ENCODE data around the gene EPHA6.
"Not testable (repeated sequence)": the region's sequence is repeated elsewhere in the genome, so short reads cannot be mapped to it uniquely, and the experiment has no call there.

EPHA6 gene

GRCh38 chr3:97510795-97511194, 696.4 kb downstream of the EPHA6 start:
- Histone ChIP-seq H3K27me3 (ENCODE audit: insufficient read depth, low read length) (no peaks in the 10 kb centered on the region), H3K9ac (ENCODE audit: low read depth, low read length) (no peak overlapping the region), H3K36me3 (ENCODE audit: insufficient read depth, low read length) (no peaks in the 10 kb centered on the region), H3K9me3 (ENCODE audit: insufficient read depth, low read depth, low read length) (no peaks in the 10 kb centered on the region), H3K4me1 (ENCODE audit: insufficient read depth, low read length) (no peaks in the 10 kb centered on the region), H3K27ac (ENCODE audit: low read depth, low read length) (no peak overlapping the region), H3K4me3 (ENCODE audit: low read length) (no peak overlapping the region)
- WGBS = 71% methylated on average over 4 of the region's 4 CpGs

- no peaks in the 10 kb centered on the region for H3K27me3 ChIP-seq (ENCODE audit: insufficient read depth, low read length)
- 86% methylated on average over 1 of the region's 2 CpGs for WGBS
- no peaks in the 10 kb centered on the region for H3K36me3 ChIP-seq (ENCODE audit: insufficient read depth, low read length)
- no peaks in the 10 kb centered on the region for H3K4me1 ChIP-seq (ENCODE audit: insufficient read depth, low read length)
- H3K9me3 ChIP-seq (ENCODE audit: insufficient read depth, low read depth, low read length) = no peaks in the 10 kb centered on the region
- no peak overlapping the region for H3K27ac ChIP-seq (ENCODE audit: low read depth, low read length)
- no peak overlapping the region for H3K9ac ChIP-seq (ENCODE audit: low read depth, low read length)
- no peak overlapping the region for H3K4me3 ChIP-seq (ENCODE audit: low read length)
These were observed 700.7 kb downstream of the EPHA6 start for GRCh38 chr3:97515076-97515475.

GRCh38 chr3:97530691-97531090, 716.3 kb downstream of the EPHA6 start:
- Histone ChIP-seq H3K4me1 (ENCODE audit: insufficient read depth, low read length) (no peaks in the 10 kb centered on the region), H3K9me3 (ENCODE audit: insufficient read depth, low read depth, low read length) (no peaks in the 10 kb centered on the region), H3K27ac (ENCODE audit: low read depth, low read length) (no peak overlapping the region), H3K36me3 (ENCODE audit: insufficient read depth, low read length) (no peaks in the 10 kb centered on the region), H3K4me3 (ENCODE audit: low read length) (no peak overlapping the region), H3K9ac (ENCODE audit: low read depth, low read length) (no peak overlapping the region), H3K27me3 (ENCODE audit: insufficient read depth, low read length) (no peaks in the 10 kb centered on the region)
- no CpG with 5 or more reads among the region's 2 CpGs for WGBS

- H3K4me3 ChIP-seq (ENCODE audit: low read length); H3K36me3 ChIP-seq (ENCODE audit: insufficient read depth, low read length); H3K9ac ChIP-seq (ENCODE audit: low read depth, low read length); H3K9me3 ChIP-seq (ENCODE audit: insufficient read depth, low read depth, low read length); H3K4me1 ChIP-seq (ENCODE audit: insufficient read depth, low read length); H3K27me3 ChIP-seq (ENCODE audit: insufficient read depth, low read length); H3K27ac ChIP-seq (ENCODE audit: low read depth, low read length): not testable (repeated sequence)
- WGBS = 84% methylated on average over 6 of the region's 6 CpGs
These were observed 733.2 kb downstream of the EPHA6 start for GRCh38 chr3:97547573-97547972.

GRCh38 chr3:97550408-97550807, 736.0 kb downstream of the EPHA6 start:
- WGBS = 88% methylated on average over 2 of the region's 2 CpGs
- Histone ChIP-seq H3K4me3 (ENCODE audit: low read length) (no peak overlapping the region), H3K36me3 (ENCODE audit: insufficient read depth, low read length) (no peaks in the 10 kb centered on the region), H3K27me3 (ENCODE audit: insufficient read depth, low read length) (no peaks in the 10 kb centered on the region), H3K4me1 (ENCODE audit: insufficient read depth, low read length) (no peaks in the 10 kb centered on the region), H3K9me3 (ENCODE audit: insufficient read depth, low read depth, low read length) (peaks cover 7% of the 10 kb centered on the region; the same call in 1 of the 2 replicates), H3K9ac (ENCODE audit: low read depth, low read length) (no peak overlapping the region), H3K27ac (ENCODE audit: low read depth, low read length) (no peak overlapping the region)

GRCh38 chr3:97552186-97552585, 737.8 kb downstream of the EPHA6 start:
- no peaks in the 10 kb centered on the region for H3K36me3 ChIP-seq (ENCODE audit: insufficient read depth, low read length)
- H3K4me3 ChIP-seq (ENCODE audit: low read length) = no peak overlapping the region
- H3K27me3 ChIP-seq (ENCODE audit: insufficient read depth, low read length) = no peaks in the 10 kb centered on the region
- peaks cover 7% of the 10 kb centered on the region; the same call in 1 of the 2 replicates for H3K9me3 ChIP-seq (ENCODE audit: insufficient read depth, low read depth, low read length)
- H3K9ac ChIP-seq (ENCODE audit: low read depth, low read length) = no peak overlapping the region
- no peak overlapping the region for H3K27ac ChIP-seq (ENCODE audit: low read depth, low read length)
- no peaks in the 10 kb centered on the region for H3K4me1 ChIP-seq (ENCODE audit: insufficient read depth, low read length)

GRCh38 chr3:97575742-97576141, 761.3 kb downstream of the EPHA6 start:
- Histone ChIP-seq H3K27ac (ENCODE audit: low read depth, low read length) (no peak overlapping the region), H3K9me3 (ENCODE audit: insufficient read depth, low read depth, low read length) (no peaks in the 10 kb centered on the region), H3K4me1 (ENCODE audit: insufficient read depth, low read length) (no peaks in the 10 kb centered on the region), H3K4me3 (ENCODE audit: low read length) (no peak overlapping the region), H3K36me3 (ENCODE audit: insufficient read depth, low read length) (no peaks in the 10 kb centered on the region), H3K9ac (ENCODE audit: low read depth, low read length) (no peak overlapping the region), H3K27me3 (ENCODE audit: insufficient read depth, low read length) (no peaks in the 10 kb centered on the region)
- 96% methylated on average over 3 of the region's 3 CpGs for WGBS

GRCh38 chr3:97576221-97576620, 761.8 kb downstream of the EPHA6 start:
- H3K27ac ChIP-seq (ENCODE audit: low read depth, low read length) = no peak overlapping the region
- H3K9me3 ChIP-seq (ENCODE audit: insufficient read depth, low read depth, low read length) = no peaks in the 10 kb centered on the region
- no peaks in the 10 kb centered on the region for H3K36me3 ChIP-seq (ENCODE audit: insufficient read depth, low read length)
- no peak overlapping the region for H3K9ac ChIP-seq (ENCODE audit: low read depth, low read length)
- no peak overlapping the region for H3K4me3 ChIP-seq (ENCODE audit: low read length)
- H3K27me3 ChIP-seq (ENCODE audit: insufficient read depth, low read length) = no peaks in the 10 kb centered on the region
- no peaks in the 10 kb centered on the region for H3K4me1 ChIP-seq (ENCODE audit: insufficient read depth, low read length)
- 96% methylated on average over 2 of the region's 2 CpGs for WGBS

GRCh38 chr3:97579365-97579764, 765.0 kb downstream of the EPHA6 start:
- Histone ChIP-seq H3K9me3 (ENCODE audit: insufficient read depth, low read depth, low read length) (no peaks in the 10 kb centered on the region), H3K27me3 (ENCODE audit: insufficient read depth, low read length) (no peaks in the 10 kb centered on the region), H3K9ac (ENCODE audit: low read depth, low read length) (no peak overlapping the region), H3K36me3 (ENCODE audit: insufficient read depth, low read length) (no peaks in the 10 kb centered on the region), H3K4me3 (ENCODE audit: low read length) (no peak overlapping the region), H3K27ac (ENCODE audit: low read depth, low read length) (no peak overlapping the region), H3K4me1 (ENCODE audit: insufficient read depth, low read length) (no peaks in the 10 kb centered on the region)
- 100% methylated on average over 1 of the region's 3 CpGs for WGBS

GRCh38 chr3:97610626-97611025, 796.2 kb downstream of the EPHA6 start:
- Histone ChIP-seq H3K27me3 (ENCODE audit: insufficient read depth, low read length) (no peaks in the 10 kb centered on the region), H3K36me3 (ENCODE audit: insufficient read depth, low read length) (no peaks in the 10 kb centered on the region), H3K9ac (ENCODE audit: low read depth, low read length) (no peak overlapping the region), H3K4me3 (ENCODE audit: low read length) (no peak overlapping the region), H3K27ac (ENCODE audit: low read depth, low read length) (no peak overlapping the region), H3K9me3 (ENCODE audit: insufficient read depth, low read depth, low read length) (no peaks in the 10 kb centered on the region), H3K4me1 (ENCODE audit: insufficient read depth, low read length) (no peaks in the 10 kb centered on the region)
- WGBS = no CpG with 5 or more reads among the region's 2 CpGs

GRCh38 chr3:97612632-97613031, 798.2 kb downstream of the EPHA6 start:
- H3K27me3 ChIP-seq (ENCODE audit: insufficient read depth, low read length) = no peaks in the 10 kb centered on the region
- no peaks in the 10 kb centered on the region for H3K9me3 ChIP-seq (ENCODE audit: insufficient read depth, low read depth, low read length)
- 91% methylated on average over 1 of the region's 1 CpG for WGBS
- no peak overlapping the region for H3K9ac ChIP-seq (ENCODE audit: low read depth, low read length)
- no peak overlapping the region for H3K27ac ChIP-seq (ENCODE audit: low read depth, low read length)
- H3K4me3 ChIP-seq (ENCODE audit: low read length) = no peak overlapping the region
- H3K4me1 ChIP-seq (ENCODE audit: insufficient read depth, low read length) = no peaks in the 10 kb centered on the region
- no peaks in the 10 kb centered on the region for H3K36me3 ChIP-seq (ENCODE audit: insufficient read depth, low read length)

GRCh38 chr3:97613139-97613538, 798.7 kb downstream of the EPHA6 start:
- no peak overlapping the region for H3K4me3 ChIP-seq (ENCODE audit: low read length)
- WGBS = 94% methylated on average over 1 of the region's 2 CpGs
- H3K9ac ChIP-seq (ENCODE audit: low read depth, low read length) = no peak overlapping the region
- no peaks in the 10 kb centered on the region for H3K4me1 ChIP-seq (ENCODE audit: insufficient read depth, low read length)
- no peaks in the 10 kb centered on the region for H3K9me3 ChIP-seq (ENCODE audit: insufficient read depth, low read depth, low read length)
- H3K27ac ChIP-seq (ENCODE audit: low read depth, low read length) = no peak overlapping the region
- H3K36me3 ChIP-seq (ENCODE audit: insufficient read depth, low read length) = no peaks in the 10 kb centered on the region
- H3K27me3 ChIP-seq (ENCODE audit: insufficient read depth, low read length) = no peaks in the 10 kb centered on the region

All from HUES64 (cell line).